LNCaP clone FGC (cell line): ENCODE data around the gene CES2.
"Not testable (repeated sequence)": the region's sequence is repeated elsewhere in the genome, so short reads cannot be mapped to it uniquely, and the experiment has no call there.

ENCODE experiments used
- DNase-seq: peaks from one replicate; pipeline ENCODE4 v3.0.0-alpha.2; 2011; ENCODE audit warnings: low read depth
- H3K4me3 ChIP-seq: 2 replicates; pipeline ENCODE4 v1.5.1; 2011; ENCODE audit warnings: mild to moderate bottlenecking, low read depth, low read length, control low read depth
- TF ChIP-seq, protein P1 (sequence below): IDR thresholded peaks from 2 replicates; pipeline ENCODE4 v1.5.1; 2012; ENCODE audit warnings: mild to moderate bottlenecking; ENCODE audit not compliant: control insufficient read depth, insufficient read depth; ENCODE audit errors: extremely low read depth

CES2 gene

GRCh38 chr16:66891360-66891759 is 44.0 kb upstream of the CES2 start:
- TF ChIP-seq, protein P1, sequence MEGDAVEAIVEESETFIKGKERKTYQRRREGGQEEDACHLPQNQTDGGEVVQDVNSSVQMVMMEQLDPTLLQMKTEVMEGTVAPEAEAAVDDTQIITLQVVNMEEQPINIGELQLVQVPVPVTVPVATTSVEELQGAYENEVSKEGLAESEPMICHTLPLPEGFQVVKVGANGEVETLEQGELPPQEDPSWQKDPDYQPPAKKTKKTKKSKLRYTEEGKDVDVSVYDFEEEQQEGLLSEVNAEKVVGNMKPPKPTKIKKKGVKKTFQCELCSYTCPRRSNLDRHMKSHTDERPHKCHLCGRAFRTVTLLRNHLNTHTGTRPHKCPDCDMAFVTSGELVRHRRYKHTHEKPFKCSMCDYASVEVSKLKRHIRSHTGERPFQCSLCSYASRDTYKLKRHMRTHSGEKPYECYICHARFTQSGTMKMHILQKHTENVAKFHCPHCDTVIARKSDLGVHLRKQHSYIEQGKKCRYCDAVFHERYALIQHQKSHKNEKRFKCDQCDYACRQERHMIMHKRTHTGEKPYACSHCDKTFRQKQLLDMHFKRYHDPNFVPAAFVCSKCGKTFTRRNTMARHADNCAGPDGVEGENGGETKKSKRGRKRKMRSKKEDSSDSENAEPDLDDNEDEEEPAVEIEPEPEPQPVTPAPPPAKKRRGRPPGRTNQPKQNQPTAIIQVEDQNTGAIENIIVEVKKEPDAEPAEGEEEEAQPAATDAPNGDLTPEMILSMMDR: no peak
- DNase-seq: no peak
- H3K4me3 ChIP-seq: no peak overlapping the region

DNA sequence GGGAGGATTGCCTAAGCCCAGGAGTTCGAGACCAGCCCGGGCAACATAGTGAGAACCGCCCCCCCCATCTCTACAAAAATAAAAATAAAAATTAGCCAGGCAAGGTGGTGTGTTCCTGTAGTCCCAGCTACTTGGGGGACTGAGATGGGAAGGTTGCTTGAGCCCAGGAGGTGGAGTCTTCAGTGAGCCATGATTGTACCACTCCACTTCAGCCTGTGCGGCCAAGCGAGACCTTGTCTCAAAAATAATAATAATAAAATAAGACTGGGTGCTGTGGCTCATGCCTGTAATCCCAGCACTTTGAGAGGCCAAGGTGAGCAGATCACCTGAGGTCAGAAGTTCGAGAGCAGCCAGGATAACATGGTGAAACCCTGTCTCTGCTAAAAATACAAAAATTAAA is 43.5 kb upstream of the CES2 start:
- TF ChIP-seq, protein P1: no peak
- no peak overlapping the region for H3K4me3 ChIP-seq
- no peak for DNase-seq

DNA sequence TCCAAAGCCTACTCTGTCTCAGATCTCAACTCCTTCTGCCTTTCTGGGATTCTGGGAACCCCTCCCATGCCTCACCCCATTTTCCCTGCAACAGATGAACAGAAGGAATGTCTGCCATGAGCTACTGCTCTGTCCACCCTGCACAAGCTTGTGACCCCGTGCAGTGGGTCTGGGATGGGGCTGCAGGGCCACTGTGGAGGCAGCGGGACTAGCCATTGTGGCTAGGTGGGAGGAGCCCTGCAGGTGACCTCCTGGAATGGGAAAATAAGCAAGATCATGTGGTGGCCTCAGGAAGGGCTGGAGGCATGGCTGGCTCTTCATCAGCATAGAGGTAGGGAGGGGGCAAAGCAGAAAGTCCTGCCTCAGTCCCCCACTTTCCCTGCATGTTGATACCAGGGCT is 41.3 kb upstream of the CES2 start:
- no peak for DNase-seq
- H3K4me3 ChIP-seq: no peak overlapping the region
- TF ChIP-seq, protein P1: no peak

DNA sequence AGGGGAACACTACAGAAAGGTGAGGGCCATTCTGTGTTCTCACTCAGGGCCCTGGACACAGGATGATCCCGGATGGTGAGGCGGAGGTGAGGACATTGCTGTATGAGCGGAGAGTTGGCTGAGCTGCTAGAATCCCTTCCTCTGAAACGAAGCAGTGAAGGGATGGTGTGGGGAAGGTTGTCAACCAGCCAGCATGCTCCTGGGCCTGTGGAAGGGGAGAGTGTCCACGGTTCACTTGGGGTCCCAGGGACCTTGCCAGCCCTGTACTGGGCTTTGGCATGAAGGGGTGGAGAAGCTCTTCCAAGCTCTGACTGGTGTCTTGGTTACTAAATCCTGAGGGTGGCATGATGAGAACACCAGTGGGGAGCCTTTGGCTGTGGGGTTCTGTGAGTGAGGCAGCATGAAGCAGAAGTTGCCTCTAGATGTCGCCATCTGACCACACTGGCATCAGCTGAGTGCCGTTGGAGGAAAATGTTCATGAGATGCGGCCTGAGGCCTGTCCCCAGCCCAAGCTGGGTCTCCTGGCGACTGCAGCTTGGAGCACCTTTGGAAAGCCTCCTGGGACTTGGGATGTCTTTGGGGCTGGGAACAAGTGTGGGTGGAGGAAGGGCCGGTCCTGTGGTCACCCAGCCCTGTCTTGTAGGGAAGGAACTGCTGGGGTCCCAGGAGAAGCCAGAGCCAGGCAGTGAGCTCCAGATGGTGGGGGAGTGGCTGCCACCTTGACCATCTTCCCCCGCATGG is 40.2 kb upstream of the CES2 start:
- DNase-seq: no peak
- H3K4me3 ChIP-seq: no peak overlapping the region
- TF ChIP-seq, protein P1: peak; percentile 91

- no peak for DNase-seq
- TF ChIP-seq, protein P1: no peak
- no peak overlapping the region for H3K4me3 ChIP-seq
Observed at GRCh38 chr16:66895689-66895979, 39.7 kb upstream of the CES2 start.

DNA sequence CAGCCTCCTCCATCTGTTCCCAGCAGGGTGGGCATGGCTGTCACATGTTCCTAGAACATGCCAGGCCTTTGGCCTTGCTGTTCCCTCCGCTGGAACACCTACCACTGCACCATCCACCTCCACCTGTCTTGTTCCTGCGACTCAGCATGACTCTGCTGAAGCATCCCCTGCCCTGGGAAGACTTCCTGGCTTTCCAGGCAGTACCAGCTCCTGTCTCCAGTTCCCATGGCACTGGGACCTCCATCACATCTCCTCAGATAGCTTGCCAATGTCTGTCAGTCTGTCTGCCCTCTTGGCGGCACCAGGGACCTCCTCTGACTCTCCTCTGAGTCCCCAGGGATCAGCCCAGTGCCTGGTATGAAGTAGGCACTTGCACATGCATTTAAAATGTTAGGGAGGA is 39.3 kb upstream of the CES2 start:
- no peak overlapping the region for H3K4me3 ChIP-seq
- TF ChIP-seq, protein P1: no peak

DNA sequence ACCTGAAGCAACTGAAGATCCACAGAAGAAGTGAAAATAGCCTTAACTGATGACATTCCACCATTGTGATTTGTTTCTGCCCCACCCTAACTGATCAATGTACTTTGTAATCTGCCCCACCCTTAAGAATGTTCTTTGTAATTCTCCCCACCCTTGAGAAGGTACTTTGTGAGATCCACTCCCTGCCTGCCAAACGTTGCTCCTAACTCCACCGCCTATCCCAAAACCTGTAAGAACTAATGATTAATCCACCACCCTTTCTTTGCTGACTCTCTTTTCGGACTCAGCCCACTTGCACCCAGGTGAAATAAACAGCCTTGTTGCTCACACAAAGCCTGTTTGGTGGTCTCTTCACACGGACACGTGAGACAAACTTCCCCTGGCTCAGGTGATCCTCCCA is 38.6 kb upstream of the CES2 start:
- not testable (repeated sequence) for H3K4me3 ChIP-seq, DNase-seq

More for the DNA sequence above, 39.3 kb upstream of the CES2 start:
- no peak for DNase-seq
